Tibial nerve (tissue), 3 donors: ENCODE measurements around the gene BHLHE40.

Experiments used
- POLR2A ChIP-seq, 2 donors: fragments of 450-650 bp; IDR thresholded peaks; one replicate each; pipeline ENCODE4 v1.6.1; 2017; ENCODE audit warnings: antibody characterized with exemption in 2 of 2, mild to moderate bottlenecking in 2 of 2, moderate library complexity in 2 of 2
- TF ChIP-seq, protein P1 (sequence below), 5 experiments: fragments of 200-600 bp in 3 of 5; fragments of 450-650 bp in 2 of 5; sonication (generic) in 3 of 5; IDR thresholded peaks; one replicate each; pipeline ENCODE4 v1.5.1; 2016 to 2019; ENCODE audit warnings: antibody characterized with exemption in 5 of 5, mild to moderate bottlenecking in 3 of 5, moderate library complexity in 2 of 5

DNA sequence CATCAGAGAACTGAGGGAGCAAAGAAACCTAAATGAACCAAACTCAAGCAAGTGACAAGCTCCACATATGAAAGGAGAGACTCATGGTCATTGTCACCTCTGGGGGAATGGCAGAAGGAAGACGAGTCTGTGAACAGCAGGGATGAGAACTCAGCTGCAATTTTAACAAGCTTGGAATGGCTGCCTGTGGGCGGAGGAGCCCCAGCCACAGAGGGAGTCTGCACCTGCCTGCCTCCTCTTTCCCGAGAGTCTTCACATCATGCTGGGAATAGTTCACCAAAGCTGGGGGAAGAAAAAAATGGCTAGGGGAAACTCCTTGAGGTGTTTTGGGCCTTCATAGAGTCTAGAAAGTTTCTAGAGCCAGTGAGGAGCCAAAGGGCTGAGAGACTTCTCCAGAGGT lies 21.3 kb upstream of the BHLHE40 start:
- no peak for TF ChIP-seq POLR2A (IDR thresholded peaks at IDR 0.05)
- TF ChIP-seq, protein P1, sequence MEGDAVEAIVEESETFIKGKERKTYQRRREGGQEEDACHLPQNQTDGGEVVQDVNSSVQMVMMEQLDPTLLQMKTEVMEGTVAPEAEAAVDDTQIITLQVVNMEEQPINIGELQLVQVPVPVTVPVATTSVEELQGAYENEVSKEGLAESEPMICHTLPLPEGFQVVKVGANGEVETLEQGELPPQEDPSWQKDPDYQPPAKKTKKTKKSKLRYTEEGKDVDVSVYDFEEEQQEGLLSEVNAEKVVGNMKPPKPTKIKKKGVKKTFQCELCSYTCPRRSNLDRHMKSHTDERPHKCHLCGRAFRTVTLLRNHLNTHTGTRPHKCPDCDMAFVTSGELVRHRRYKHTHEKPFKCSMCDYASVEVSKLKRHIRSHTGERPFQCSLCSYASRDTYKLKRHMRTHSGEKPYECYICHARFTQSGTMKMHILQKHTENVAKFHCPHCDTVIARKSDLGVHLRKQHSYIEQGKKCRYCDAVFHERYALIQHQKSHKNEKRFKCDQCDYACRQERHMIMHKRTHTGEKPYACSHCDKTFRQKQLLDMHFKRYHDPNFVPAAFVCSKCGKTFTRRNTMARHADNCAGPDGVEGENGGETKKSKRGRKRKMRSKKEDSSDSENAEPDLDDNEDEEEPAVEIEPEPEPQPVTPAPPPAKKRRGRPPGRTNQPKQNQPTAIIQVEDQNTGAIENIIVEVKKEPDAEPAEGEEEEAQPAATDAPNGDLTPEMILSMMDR (IDR thresholded peaks at IDR 0.05): no peak
